Measurements from ENCODE around the gene SH3YL1. TPM values are rescaled to one million over a fixed set of nuclear protein-coding genes. Genes with fewer than 3 reads are reported as not detected.

Gene SH3YL1
- total RNA-seq, 1 experiment from 2014 or later: 26.5 TPM

DNA sequence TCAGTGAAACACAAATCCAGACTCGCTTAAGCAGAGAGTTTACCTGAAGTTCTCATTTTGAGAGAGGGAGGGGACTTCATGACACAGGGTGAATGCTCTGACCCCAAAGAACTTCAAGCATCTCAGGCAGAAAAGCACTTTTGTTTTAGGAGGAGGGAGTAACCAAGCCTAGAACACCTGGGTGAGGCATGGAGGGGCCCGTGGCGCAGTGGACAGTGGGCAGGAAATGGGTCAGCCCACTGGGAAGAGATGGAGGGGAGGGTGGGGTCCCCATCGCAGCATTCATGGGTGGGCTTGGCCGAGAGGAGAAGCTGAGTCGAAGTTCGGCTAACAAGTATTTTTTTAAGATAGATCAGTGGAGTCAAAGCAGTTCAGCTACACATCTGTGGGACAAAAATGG lies 67.9 kb downstream of the SH3YL1 start:
- Histone ChIP-seq H2BK5ac (ENCODE audit: insufficient read length, low read length) (no peak overlapping the region), H3K23me2 (ENCODE audit: insufficient read length, low read depth, low read length, poor library complexity, severe bottlenecking) (no peaks in the 10 kb centered on the region), H4K5ac (ENCODE audit: insufficient read length, low read depth, low read length) (no peak overlapping the region), H3K4ac (ENCODE audit: low read depth, low read length) (no peak overlapping the region), H3T11ph (ENCODE audit: low read length) (no peak overlapping the region), H2BK120ac (ENCODE audit: low read depth, low read length, poor library complexity, severe bottlenecking) (no peak overlapping the region), H3K79me2 (ENCODE audit: insufficient read depth, low read length) (no peaks in the 10 kb centered on the region), H3K4me2 (ENCODE audit: insufficient read depth, insufficient read length, low read length) (no peak overlapping the region), H4K8ac (replicated peaks; ENCODE audit: insufficient read length, low read depth, low read length) (no peak overlapping the region), H3K27ac (ENCODE audit: insufficient read length, low read depth, low read length) (no peak overlapping the region), H2AK5ac (ENCODE audit: insufficient read length, low read length) (no peak overlapping the region), H3K79me1 (ENCODE audit: insufficient read depth, low read depth, low read length, poor library complexity, severe bottlenecking) (no peaks in the 10 kb centered on the region), H3K27me3 (ENCODE audit: insufficient read depth, low read length) (no peaks in the 10 kb centered on the region), H2AFZ (ENCODE audit: low read length) (no peak overlapping the region), H2BK15ac (ENCODE audit: low read depth, low read length) (no peak overlapping the region), H3K9me3 (ENCODE audit: control insufficient read depth, low read depth, low read length) (peaks cover 7% of the 10 kb centered on the region), H3K18ac (ENCODE audit: insufficient read length, low read depth, low read length) (no peak overlapping the region), H2BK20ac (ENCODE audit: low read depth, low read length, poor library complexity, severe bottlenecking) (no peak overlapping the region), H2BK12ac (ENCODE audit: insufficient read length, low read depth, low read length) (no peak overlapping the region), H3K23ac (ENCODE audit: insufficient read length, low read depth, low read length) (no peak overlapping the region), H4K91ac (ENCODE audit: insufficient read length, low read depth, low read length) (no peak overlapping the region), H3K4me1 (ENCODE audit: insufficient read depth, low read length) (no peaks in the 10 kb centered on the region), H3K56ac (ENCODE audit: insufficient read length, low read depth, low read length) (no peak overlapping the region), H3K14ac (ENCODE audit: insufficient read depth, low read length) (no peak overlapping the region), H3K9ac (ENCODE audit: extremely low read depth, insufficient read length, low read length) (no peak overlapping the region), H4K20me1 (ENCODE audit: control insufficient read depth, insufficient read depth, insufficient read length) (no peaks in the 10 kb centered on the region)
- peaks cover 7 to 9% of the 10 kb centered on the region in 2 experiments; a peak in 4 of 5 replicates for H3K9me3 Mint-ChIP-seq
- H3K4me3 Mint-ChIP-seq: no peak overlapping the region
- TF ChIP-seq, protein P1, sequence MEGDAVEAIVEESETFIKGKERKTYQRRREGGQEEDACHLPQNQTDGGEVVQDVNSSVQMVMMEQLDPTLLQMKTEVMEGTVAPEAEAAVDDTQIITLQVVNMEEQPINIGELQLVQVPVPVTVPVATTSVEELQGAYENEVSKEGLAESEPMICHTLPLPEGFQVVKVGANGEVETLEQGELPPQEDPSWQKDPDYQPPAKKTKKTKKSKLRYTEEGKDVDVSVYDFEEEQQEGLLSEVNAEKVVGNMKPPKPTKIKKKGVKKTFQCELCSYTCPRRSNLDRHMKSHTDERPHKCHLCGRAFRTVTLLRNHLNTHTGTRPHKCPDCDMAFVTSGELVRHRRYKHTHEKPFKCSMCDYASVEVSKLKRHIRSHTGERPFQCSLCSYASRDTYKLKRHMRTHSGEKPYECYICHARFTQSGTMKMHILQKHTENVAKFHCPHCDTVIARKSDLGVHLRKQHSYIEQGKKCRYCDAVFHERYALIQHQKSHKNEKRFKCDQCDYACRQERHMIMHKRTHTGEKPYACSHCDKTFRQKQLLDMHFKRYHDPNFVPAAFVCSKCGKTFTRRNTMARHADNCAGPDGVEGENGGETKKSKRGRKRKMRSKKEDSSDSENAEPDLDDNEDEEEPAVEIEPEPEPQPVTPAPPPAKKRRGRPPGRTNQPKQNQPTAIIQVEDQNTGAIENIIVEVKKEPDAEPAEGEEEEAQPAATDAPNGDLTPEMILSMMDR (conservative IDR thresholded peaks at IDR 0.05): no peak
- 0 out of 2 replicates have a peak, but pooled peaks cover 3% of the 10 kb centered on the region for H3K27me3 Mint-ChIP-seq (ENCODE audit: low read depth)
- H3K4me1 Mint-ChIP-seq: peaks cover 0 to 8% of the 10 kb centered on the region in 2 experiments; a peak in 2 of 4 replicates
- WGBS (ENCODE audit: extremely low coverage, insufficient read length, low lambda C conversion rate): no CpG with 5 or more reads among the region's 7 CpGs
- no peak overlapping the region for H3K27ac Mint-ChIP-seq
- H3K36me3 Mint-ChIP-seq (ENCODE audit: insufficient read depth in 1 of 3, low read depth in 3 of 3): peaks cover 0 to 3% (median 0%) of the 10 kb centered on the region in 3 experiments; a peak in 2 of 7 replicates
- DNase-seq: no peak

Data from H9 (cell line).